Measurements from ENCODE around the gene LRRC26.

The LRRC26 gene

GRCh38 chr9:137194388-137194787 is 24.5 kb upstream of the LRRC26 start:
- Histone ChIP-seq H3K27me3 (ENCODE audit: control insufficient read depth, low read length) (no peaks in the 10 kb centered on the region), H3K27ac (ENCODE audit: low read depth, low read length) (no peak overlapping the region), H3F3A (ENCODE audit: control insufficient read depth, insufficient read depth) (no peaks in the 10 kb centered on the region), H3K4me1 (ENCODE audit: control insufficient read depth, low read length) (peaks cover 29% of the 10 kb centered on the region), H3K4me2 (ENCODE audit: low read length) (no peak overlapping the region), H3K4me3 (ENCODE audit: low read length) (no peak overlapping the region), H3K9me3 (ENCODE audit: control insufficient read depth, insufficient read depth, low read length) (no peaks in the 10 kb centered on the region), H3K36me3 (ENCODE audit: control insufficient read depth, low read length) (peaks cover 28% of the 10 kb centered on the region), H3K9me2 (replicated peaks; ENCODE audit: control insufficient read depth, low read length) (no peaks in the 10 kb centered on the region), H3K79me2 (ENCODE audit: control insufficient read depth, low read length) (peaks cover 34% of the 10 kb centered on the region), H4K20me1 (ENCODE audit: control insufficient read depth, insufficient read depth, low read depth, low read length) (peaks cover 3% of the 10 kb centered on the region; the same call in 1 of the 2 replicates)
- no peak for TF ChIP-seq EZH2phosphoT487 (IDR thresholded peaks at IDR 0.05; ENCODE audit: borderline replicate concordance, low read length)
- no peak for TF ChIP-seq CTCF (IDR thresholded peaks at IDR 0.05; ENCODE audit: low read depth, low read length, poor library complexity, severe bottlenecking)

GRCh38 chr9:137193771-137194170 is 23.9 kb upstream of the LRRC26 start:
- no peak overlapping the region for H3K4me2 ChIP-seq (ENCODE audit: low read length)
- H3F3A ChIP-seq (ENCODE audit: control insufficient read depth, insufficient read depth) = no peaks in the 10 kb centered on the region
- peaks cover 3% of the 10 kb centered on the region; the same call in 1 of the 2 replicates for H4K20me1 ChIP-seq (ENCODE audit: control insufficient read depth, insufficient read depth, low read depth, low read length)
- no peak overlapping the region for H3K27ac ChIP-seq (ENCODE audit: low read depth, low read length)
- H3K79me2 ChIP-seq (ENCODE audit: control insufficient read depth, low read length) = peaks cover 34% of the 10 kb centered on the region
- H3K4me1 ChIP-seq (ENCODE audit: control insufficient read depth, low read length) = peaks cover 24% of the 10 kb centered on the region
- H3K9me2 ChIP-seq (replicated peaks; ENCODE audit: control insufficient read depth, low read length) = no peaks in the 10 kb centered on the region
- no peak overlapping the region for H3K4me3 ChIP-seq (ENCODE audit: low read length)
- H3K9me3 ChIP-seq (ENCODE audit: control insufficient read depth, insufficient read depth, low read length) = no peaks in the 10 kb centered on the region
- H3K27me3 ChIP-seq (ENCODE audit: control insufficient read depth, low read length) = no peaks in the 10 kb centered on the region
- TF ChIP-seq EZH2phosphoT487 (IDR thresholded peaks at IDR 0.05; ENCODE audit: borderline replicate concordance, low read length) (no peak), CTCF (IDR thresholded peaks at IDR 0.05; ENCODE audit: low read depth, low read length, poor library complexity, severe bottlenecking) (no peak)
- H3K36me3 ChIP-seq (ENCODE audit: control insufficient read depth, low read length) = peaks cover 32% of the 10 kb centered on the region

GRCh38 chr9:137192859-137193258 is 23.0 kb upstream of the LRRC26 start:
- Histone ChIP-seq H3K4me3 (ENCODE audit: low read length) (no peak overlapping the region), H3K27ac (ENCODE audit: low read depth, low read length) (no peak overlapping the region), H3K4me2 (ENCODE audit: low read length) (no peak overlapping the region), H4K20me1 (ENCODE audit: control insufficient read depth, insufficient read depth, low read depth, low read length) (peaks cover 3% of the 10 kb centered on the region; the same call in 1 of the 2 replicates), H3K9me2 (replicated peaks; ENCODE audit: control insufficient read depth, low read length) (no peaks in the 10 kb centered on the region), H3K4me1 (ENCODE audit: control insufficient read depth, low read length) (peaks cover 16% of the 10 kb centered on the region), H3K36me3 (ENCODE audit: control insufficient read depth, low read length) (peaks cover 34% of the 10 kb centered on the region), H3K9me3 (ENCODE audit: control insufficient read depth, insufficient read depth, low read length) (no peaks in the 10 kb centered on the region), H3K79me2 (ENCODE audit: control insufficient read depth, low read length) (peaks cover 33% of the 10 kb centered on the region), H3K27me3 (ENCODE audit: control insufficient read depth, low read length) (no peaks in the 10 kb centered on the region), H3F3A (ENCODE audit: control insufficient read depth, insufficient read depth) (no peaks in the 10 kb centered on the region)
- TF ChIP-seq CTCF (IDR thresholded peaks at IDR 0.05; ENCODE audit: low read depth, low read length, poor library complexity, severe bottlenecking) (no peak), EZH2phosphoT487 (IDR thresholded peaks at IDR 0.05; ENCODE audit: borderline replicate concordance, low read length) (no peak)

- no peaks in the 10 kb centered on the region for H3K27me3 ChIP-seq (ENCODE audit: control insufficient read depth, low read length)
- no peak overlapping the region for H3K27ac ChIP-seq (ENCODE audit: low read depth, low read length)
- H4K20me1 ChIP-seq (ENCODE audit: control insufficient read depth, insufficient read depth, low read depth, low read length) = no peaks in the 10 kb centered on the region
- H3F3A ChIP-seq (ENCODE audit: control insufficient read depth, insufficient read depth) = no peaks in the 10 kb centered on the region
- H3K9me2 ChIP-seq (replicated peaks; ENCODE audit: control insufficient read depth, low read length) = no peaks in the 10 kb centered on the region
- no peak for TF ChIP-seq EZH2phosphoT487 (IDR thresholded peaks at IDR 0.05; ENCODE audit: borderline replicate concordance, low read length)
- no peak for TF ChIP-seq CTCF (IDR thresholded peaks at IDR 0.05; ENCODE audit: low read depth, low read length, poor library complexity, severe bottlenecking)
- H3K9me3 ChIP-seq (ENCODE audit: control insufficient read depth, insufficient read depth, low read length) = no peaks in the 10 kb centered on the region
- peaks cover 17% of the 10 kb centered on the region for H3K4me1 ChIP-seq (ENCODE audit: control insufficient read depth, low read length)
- H3K4me2 ChIP-seq (ENCODE audit: low read length) = no peak overlapping the region
- peaks cover 33% of the 10 kb centered on the region for H3K79me2 ChIP-seq (ENCODE audit: control insufficient read depth, low read length)
- H3K4me3 ChIP-seq (ENCODE audit: low read length) = no peak overlapping the region
- peaks cover 35% of the 10 kb centered on the region for H3K36me3 ChIP-seq (ENCODE audit: control insufficient read depth, low read length)
These were observed 22.6 kb upstream of the LRRC26 start for GRCh38 chr9:137192448-137192780.

Measured in DOHH2 (cell line).